DMS53 (cell line): ENCODE measurements around the gene FMN1.

Source experiments
- DNase-seq: peaks from one replicate; lab custom pipeline; 2025; lab: John Stamatoyannopoulos, UW

FMN1 gene

DNA sequence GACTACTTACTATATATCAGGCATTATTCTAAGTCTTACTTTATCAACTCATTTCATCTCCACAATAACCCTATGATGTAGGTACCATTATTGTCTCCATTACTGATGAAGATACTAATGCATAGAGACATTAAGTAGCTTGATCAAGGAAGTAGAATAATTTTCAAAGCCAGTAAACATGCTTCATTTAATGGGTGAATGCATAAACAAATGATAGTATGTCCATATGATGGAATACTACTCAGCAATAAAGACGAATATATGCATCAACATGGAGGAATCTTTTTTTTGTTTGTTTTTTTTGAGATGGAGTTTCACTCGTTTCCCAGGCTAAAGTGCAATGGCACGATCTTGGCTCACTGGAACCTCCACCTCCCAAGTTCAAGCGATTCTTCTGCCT lies 184.9 kb downstream of the FMN1 start:
- no peak for DNase-seq

DNA sequence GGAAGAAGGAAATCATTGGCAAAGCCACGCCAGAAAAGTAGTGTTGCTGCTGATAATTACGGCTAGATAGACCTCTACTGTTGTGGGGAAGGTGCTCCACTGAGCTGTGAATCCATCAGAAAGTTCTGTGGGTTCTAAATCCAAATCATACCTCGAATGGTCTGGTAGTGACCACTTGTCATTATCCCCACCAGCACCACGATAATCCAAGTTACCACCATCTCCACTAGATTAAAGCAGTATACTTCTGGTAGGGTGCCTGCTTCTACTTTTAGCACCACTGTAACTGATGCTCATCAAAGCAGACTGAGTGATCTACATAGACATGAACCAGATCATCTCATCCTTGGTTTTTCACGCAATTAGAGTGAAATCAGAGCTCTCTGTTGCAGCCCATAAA lies 185.5 kb downstream of the FMN1 start:
- DNase-seq: no peak

DNA sequence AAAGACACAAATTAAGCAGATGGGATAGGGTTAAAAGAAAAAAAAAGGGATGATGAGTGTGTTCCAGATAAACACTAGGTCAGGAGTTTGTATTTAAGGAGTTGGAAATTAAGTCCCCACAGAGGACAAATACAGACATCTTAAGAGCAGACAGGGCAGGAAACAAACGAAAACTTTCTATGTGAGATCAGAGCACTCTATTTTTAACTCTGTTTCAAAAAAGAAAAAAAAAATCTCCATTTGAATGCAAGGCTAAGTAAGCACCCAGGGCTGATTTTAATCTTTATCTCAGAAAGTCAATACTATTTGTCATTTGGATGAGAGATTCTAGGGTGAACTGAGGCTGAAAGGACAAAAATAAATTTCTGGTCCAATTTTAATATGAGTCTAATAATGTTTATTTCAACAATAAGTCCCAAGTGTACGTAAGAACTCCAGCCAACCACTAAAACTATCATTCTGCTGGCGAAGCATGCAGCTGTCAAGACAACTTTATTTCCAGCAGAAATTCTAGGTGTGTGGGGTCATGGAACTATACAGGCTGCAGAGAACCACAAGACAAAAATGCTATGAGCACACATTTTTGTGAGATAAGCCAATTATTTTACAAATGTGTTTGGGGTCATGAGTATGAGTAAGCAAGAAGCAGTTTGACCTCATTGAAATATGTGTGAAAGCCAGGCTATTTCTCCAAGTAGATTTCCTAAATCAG lies 186.1 kb downstream of the FMN1 start:
- DNase-seq: no peak

DNA sequence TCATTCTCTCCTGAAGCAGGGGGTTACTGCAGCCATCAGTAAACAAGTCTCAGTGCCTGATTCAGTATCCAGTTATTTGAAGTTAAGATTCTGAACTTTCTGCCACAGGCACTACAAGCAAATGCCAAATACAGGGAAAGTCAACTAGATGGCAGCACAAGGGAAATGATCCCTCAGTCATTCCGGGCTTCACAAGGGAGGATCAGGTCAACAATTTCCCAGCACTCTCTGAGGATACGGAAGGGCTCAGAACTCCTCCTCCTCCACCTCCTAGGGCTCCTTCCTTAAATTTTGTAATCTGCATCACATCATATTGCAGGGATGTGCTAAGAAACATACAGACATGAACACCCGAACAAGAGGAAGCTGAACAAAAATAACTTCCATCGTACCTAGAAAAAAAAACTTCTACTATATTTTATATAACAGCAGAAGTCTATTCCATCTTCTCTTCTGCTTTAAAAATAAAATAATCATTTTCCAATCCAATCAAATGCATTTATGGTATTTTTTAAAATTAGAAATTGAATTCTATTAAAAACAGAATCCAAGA lies 187.1 kb downstream of the FMN1 start:
- peak; percentile 1 for DNase-seq

DNA sequence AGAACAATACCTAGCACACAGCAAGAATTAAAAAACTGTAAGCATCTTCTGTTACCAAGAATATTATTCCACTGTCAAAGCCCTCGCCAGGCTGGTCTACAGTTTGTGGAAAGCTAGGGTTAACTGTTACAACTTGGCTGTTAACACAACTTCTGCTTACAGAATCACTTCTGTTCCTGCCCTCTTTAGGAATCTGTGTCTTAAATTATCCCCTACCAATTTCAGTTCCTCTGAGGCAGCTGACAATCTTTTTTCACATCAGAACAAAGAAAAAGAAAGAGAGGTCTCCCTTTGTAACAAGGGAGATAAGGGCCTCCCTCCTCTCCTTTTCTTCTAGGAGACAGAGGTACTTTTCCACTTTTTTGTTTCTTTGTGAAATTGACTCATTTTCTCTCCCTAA lies 188.9 kb downstream of the FMN1 start:
- DNase-seq: no peak

DNA sequence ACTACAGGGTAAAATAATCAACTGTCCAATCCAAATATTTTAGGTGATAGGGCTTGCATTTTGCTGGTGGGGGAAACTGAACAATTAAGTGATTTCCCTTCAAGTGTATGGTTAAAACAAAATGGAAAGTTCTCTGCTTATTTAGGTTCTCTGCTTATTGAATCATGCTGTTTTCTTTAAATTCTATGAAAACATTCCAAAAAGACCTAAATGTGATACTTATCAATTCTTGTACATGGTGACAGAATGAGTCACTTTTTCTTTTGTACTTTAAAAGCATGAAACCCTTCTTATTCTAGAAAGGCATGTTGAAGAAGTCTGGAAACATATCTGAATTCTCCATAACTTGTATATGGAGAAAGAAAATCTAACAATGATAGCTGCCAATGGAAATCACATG lies 192.6 kb downstream of the FMN1 start:
- DNase-seq: no peak

DNA sequence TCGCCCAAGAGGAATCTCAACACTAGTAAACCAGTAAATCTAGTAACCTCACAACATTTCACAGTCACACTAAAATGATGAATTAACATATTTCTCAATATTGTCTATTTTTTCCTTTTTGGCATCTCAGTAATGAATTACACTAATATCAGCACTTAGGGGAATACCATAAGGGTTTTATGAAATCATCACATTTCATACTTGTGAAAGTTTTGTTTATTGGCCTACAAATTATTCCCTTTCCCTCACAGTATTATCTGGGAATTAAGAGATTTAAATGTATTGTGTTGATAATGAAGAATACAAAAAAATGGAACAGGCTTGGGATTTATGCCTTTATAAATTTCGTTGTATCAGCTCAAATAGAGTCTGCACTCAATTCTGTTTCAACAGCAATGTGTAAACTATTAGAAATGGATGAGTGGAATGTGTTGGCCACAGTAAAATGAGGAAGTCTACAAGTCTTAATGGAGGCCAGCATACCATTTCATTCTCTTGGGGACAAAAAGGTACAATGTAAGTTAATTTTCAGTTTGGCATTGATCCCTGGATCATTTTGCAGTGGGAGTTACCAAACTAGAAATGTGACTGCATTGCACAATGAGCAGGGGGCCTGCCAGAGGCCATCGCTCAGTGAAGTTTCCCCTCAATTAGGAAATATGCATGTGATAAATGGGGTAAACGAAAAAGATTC lies 195.4 kb downstream of the FMN1 start:
- DNase-seq: no peak

DNA sequence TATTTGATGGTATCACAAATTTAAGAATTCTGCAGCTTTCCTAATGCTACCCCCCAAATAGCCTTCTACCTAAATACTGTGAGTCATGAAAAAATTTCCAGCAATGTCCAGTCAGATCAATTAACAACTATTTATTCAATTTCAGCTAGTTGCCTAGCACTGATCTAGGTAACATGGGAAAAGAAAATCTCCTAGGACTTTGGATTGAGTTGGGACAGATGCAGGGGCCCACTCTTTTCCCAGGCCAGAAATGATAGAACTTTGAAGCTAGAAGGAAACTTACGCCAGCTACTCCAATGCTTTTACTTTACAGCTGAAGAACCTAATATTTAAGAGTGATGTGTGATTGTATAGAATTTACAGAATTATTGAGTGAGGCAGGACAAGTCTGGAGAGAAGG lies 196.3 kb downstream of the FMN1 start:
- DNase-seq: no peak

DNA sequence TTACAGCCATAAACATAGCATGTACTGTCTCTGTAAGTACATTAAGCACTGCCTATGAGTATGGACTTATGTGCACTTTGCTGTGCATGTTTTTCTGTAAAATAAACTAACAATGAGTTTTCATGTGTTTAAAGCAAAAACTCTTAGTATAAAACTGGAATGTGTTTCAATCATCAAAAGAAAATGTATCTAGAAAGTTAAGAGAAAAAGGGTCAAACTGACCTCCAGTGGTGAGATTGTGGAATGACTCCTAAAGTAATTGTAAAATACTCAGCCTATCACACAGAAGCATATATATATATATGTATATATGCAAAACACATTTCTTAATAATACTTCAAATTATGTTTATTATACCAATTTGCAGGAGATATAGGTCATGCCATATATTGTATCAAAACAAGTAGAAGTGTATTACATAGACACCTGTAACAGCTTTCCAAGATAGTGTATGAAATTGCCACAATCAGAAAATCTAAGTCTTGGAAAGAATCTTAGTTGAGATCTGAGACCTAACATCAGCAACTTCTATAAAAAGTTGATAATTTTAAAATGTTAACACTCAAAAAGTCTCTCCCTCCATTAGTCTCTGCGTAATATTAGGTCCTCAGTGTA lies 199.6 kb downstream of the FMN1 start:
- peak; percentile 59 for DNase-seq

DNA sequence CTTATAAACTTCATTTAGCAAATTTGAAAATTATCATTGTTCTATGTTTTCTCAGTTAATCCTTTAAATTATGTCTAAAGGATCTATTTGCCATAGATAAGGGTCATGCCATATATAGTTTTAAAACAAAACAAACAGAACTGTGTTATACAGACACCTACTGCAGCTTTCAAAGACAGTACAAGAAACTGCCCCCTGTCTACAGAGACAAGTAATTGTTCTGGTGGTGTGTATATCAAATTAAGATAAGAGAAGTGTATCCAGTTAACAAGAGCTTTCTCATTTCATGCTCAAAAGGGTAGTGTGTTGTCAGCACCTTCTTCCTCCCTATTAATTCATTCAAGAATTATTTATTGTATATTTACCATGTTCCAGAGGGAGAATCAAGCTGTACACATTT lies 201.2 kb downstream of the FMN1 start:
- DNase-seq: peak; percentile 14

DNA sequence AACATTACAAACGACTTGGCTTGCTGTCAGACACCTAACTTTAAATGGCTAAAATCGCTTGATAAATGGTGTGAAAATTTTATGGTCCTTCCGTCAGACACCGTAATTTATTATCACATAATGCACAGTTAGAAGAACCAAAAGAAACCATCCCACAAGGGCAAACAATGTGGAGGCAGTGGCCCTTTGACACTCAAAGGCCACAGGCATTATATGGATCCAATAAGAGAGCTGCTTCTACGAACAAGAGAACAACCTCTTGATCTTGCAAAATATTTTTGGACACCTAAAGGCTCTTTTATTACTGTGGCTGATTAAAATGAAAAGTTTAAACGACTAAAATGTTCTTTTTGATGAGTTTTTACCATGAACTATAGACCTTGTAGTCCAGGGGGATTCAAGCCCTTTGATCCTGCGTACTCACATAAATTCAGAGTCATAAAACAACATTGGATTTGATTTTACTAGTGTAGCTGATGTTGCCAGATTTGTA lies 202.8 kb downstream of the FMN1 start:
- no peak for DNase-seq

DNA sequence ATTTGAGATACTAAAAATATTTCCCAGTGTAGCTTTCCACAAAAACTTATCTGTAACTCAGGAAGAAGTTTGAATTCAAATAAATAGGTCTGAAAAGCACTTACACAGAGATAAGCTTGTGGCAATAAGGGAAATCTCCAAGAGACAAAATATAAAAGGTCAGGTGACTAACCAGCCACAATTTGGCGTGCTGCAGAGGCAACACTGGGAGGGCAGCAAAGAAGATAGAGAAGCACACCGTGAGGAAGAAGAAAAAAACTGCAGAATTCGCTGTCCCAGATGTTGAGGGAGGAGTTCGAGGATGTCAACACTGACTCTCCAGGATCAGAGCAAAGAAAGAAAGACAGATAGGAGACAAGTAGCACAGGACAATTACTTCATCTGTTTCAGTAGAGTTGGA lies 204.4 kb downstream of the FMN1 start:
- DNase-seq: no peak

DNA sequence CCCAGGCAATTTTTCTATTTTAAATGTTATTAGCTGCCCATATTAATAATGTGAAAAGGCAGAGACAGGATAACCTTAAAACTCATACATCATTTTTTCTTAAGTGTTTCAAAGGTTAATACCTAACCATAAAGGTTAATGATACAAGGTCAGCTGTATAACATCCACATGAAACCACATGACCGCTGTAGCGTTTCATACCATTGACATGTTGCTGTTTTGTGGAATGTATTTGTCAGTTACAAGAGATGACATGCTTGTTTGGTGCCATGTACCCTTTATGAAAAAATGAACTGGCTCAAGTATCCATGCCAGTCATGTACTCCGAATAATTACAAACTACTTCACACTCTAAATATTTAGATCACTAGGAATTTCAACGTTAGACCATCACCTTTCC lies 207.4 kb downstream of the FMN1 start:
- DNase-seq: no peak

DNA sequence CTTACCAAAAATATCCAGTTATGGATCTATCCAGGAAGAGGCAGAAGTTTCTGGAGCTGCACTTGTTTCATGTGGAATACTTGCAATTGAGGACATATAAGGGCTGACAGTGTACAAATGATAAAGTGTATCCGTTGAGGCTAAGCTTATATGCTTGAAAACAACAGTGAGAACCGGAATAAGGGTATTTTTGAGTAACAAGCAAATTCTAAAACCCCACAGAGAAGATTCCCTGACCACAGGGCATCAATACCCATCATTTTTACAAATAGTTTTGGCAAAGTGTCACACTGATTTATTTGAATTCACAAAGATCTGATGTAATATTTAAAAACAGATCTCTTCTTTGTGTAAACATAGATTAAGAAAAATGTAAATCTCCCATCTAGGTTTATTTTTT lies 208.4 kb downstream of the FMN1 start:
- no peak for DNase-seq

DNA sequence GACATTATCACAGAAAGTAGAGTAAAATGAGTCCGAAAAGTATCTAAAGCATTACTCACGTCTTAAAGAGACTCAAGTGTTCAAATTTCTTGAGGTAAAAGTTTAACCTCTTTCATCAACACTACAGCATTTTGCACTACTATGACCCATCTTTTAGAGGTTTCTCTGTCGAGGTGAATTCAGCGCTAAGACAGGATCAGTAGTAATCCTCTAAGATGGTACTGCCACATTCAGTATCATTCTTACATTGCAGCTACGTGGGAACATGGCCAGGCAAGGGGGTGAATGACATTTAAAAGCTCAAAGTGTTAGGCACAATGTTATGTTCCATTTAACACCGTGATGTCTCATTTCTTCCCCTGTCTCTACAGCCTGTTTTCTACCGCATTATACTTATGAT lies 210.8 kb downstream of the FMN1 start:
- DNase-seq: no peak

DNA sequence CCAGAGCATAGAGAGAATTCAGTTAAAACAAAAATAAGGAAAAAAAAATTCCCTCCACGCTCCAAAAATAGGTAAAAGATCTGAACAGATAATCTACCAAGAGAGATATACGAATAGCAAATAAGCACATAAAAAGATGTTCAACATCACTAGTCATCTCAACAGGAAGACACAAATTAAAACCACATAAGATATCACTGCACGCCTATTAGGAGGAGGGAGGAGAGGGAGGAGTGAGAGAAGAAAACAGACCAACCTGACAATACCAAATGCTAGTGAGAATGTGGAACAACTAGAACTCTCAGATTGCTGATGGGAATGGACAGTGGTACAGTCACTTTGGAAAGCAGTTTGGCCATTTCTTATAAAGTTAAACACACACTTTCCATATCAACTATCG lies 212.5 kb downstream of the FMN1 start:
- no peak for DNase-seq

DNA sequence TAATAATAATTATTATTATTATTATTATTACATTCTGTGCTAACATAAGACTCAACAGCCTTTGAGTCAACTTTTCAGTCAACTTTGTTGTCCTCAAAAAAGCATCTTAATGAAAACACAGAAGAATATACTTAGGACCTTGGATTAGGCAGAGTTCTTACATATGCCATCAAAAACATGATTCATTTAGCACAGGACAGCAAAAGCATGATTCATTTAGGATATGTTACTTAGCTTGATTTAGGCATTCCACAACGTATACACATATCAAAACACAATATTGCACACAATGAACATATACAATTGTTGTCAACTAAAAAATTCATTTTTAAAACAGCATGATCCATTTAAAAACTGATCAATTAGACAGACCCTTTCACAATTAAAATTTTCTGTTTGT lies 213.0 kb downstream of the FMN1 start:
- DNase-seq: no peak

DNA sequence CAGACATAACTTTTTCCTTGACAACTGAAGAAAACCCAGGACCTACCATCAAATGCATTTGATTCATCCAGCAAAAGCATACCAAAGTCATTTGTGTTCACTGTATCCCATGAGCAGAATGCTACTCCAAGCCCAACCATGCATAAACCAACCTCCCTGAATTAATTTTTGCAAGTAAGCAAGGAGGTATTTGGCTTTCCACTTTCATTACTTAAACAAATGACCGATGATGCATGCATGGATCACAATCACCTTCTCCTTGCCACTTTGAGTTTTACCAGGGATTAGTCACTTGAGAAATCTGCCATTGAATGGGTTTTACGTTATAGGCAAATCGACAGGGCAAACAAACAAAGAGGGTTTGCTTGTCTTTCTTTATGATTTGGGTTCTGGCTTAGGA lies 214.8 kb downstream of the FMN1 start:
- no peak for DNase-seq

DNA sequence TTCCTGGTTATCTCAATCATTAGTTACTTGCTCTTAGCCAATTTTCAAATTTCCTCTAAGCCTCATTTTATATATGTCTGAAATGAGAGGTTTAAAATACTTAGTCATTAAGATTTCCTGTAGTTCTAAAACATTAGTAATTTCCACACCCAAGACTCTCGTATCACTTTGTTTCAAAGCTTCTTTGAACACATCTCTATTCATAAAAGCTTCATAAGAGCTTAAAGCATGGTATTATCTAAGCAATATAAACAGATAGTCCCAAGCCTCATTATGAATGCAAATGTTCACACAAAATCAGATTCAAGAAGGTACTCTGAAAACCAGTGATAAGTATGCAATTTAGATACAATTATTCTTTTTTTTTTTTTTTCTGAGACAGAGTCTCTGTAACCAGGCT lies 217.0 kb downstream of the FMN1 start:
- DNase-seq: no peak

DNA sequence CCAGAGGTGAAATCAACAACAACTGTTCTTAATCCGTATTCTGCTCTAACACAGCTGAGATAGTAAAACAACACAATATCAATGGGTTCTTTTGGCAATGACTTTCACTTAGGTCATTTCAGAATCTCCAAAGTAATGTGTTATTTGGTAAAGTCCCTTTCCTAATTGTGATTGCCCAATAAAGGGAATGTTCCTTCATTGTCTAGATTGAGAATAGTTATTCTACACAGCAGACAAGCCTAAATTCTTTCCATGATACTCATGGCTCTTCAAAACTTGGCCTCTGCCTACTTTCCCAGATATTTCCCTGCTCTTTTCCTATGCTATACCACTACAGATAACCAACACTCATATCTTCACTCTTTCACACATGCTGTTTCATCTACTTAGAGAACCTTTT lies 219.8 kb downstream of the FMN1 start:
- no peak for DNase-seq

DNA sequence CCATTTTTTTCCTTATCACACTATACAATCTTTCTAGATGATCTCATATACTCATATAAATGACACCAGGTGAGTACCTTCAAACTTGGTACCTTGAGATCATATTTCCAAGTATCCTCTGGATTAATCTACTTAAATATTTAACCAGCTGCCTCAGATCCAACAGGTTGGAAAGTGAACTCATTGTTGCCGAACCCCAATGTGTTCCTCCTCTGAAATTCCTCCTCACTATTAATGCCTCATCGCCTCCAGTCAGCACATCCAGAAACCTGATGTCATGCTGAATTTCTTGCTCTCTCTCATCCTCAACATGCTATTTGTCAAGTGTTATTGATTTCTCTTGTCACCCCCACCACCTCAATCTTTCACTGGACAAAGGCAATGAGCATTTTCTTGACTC lies 221.8 kb downstream of the FMN1 start:
- DNase-seq: peak; percentile 78

DNA sequence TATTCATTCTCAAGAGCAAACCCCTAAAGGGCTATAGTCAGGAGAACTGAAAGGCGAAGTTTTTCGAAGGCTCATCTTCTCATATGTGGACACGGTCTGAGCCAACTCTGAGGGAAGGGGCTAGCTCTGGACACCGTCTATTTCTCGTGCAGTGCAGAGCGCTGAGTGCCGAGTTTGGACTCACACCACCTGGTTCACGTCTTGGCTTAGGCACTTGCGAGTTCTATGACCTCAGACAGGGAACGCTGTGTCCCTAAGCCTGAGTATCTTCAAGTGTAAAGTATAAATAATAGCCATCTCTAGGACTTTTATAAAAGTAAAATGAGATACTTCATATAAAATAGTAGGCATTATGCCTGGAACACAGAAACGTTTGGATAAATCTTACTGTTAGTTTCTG lies 223.7 kb downstream of the FMN1 start:
- no peak for DNase-seq

DNA sequence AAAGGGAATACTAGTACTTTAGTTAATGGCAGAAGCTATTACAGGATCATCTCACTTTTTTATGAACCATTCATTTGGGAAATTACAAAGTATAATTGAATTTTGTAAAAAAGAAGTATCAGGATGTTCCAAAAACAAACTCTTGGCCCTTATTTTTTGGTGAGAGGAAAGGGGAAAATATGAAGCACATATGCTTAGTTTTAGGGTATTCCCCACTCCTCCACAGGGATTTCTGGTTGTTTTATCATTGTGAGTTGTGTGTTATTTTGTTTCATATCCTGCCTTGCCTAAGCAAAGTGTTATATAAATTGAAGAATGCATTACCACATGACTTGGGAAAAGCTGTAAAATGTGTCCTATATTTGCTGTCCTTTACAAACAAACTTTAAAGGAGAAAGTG lies 227.0 kb downstream of the FMN1 start:
- no peak for DNase-seq
